NCI-H187 (cell line): ENCODE measurements around the gene CDKAL1.
"Not testable (repeated sequence)": the region's sequence is repeated elsewhere in the genome, so short reads cannot be mapped to it uniquely, and the experiment has no call there.

ENCODE experiments used
- DNase-seq, 2 experiments: peaks; one replicate each; lab custom pipeline; 2025; lab: John Stamatoyannopoulos, UW

The CDKAL1 gene

GRCh38 chr6:21208796-21209186 lies 674.5 kb downstream of the CDKAL1 start:
- DNase-seq = no peak

GRCh38 chr6:21213492-21213891 lies 679.2 kb downstream of the CDKAL1 start:
- no peak for DNase-seq

GRCh38 chr6:21214738-21215448 lies 680.6 kb downstream of the CDKAL1 start:
- DNase-seq = no peak

GRCh38 chr6:21219241-21219640 lies 685.0 kb downstream of the CDKAL1 start:
- no peak for DNase-seq

GRCh38 chr6:21219856-21220255 lies 685.6 kb downstream of the CDKAL1 start:
- DNase-seq = no peak

GRCh38 chr6:21220271-21220987 lies 686.2 kb downstream of the CDKAL1 start:
- no peak for DNase-seq

- no peak for DNase-seq
Observed at GRCh38 chr6:21222656-21223055, 688.4 kb downstream of the CDKAL1 start.

- no peak for DNase-seq
Observed at GRCh38 chr6:21225912-21226311, 691.7 kb downstream of the CDKAL1 start.

- DNase-seq = no peak
Observed at GRCh38 chr6:21227486-21227885, 693.2 kb downstream of the CDKAL1 start.

- no peak for DNase-seq
Observed at GRCh38 chr6:21228411-21228810, 694.2 kb downstream of the CDKAL1 start.

- no peak for DNase-seq
Observed at GRCh38 chr6:21228876-21229460, 694.7 kb downstream of the CDKAL1 start.

GRCh38 chr6:21230536-21230935 lies 696.3 kb downstream of the CDKAL1 start:
- no peak for DNase-seq

GRCh38 chr6:21235162-21235561 lies 700.9 kb downstream of the CDKAL1 start:
- no peak for DNase-seq

- DNase-seq = no peak
Observed at GRCh38 chr6:21238208-21238607, 704.0 kb downstream of the CDKAL1 start.

- DNase-seq = no peak
Observed at GRCh38 chr6:21240709-21241108, 706.5 kb downstream of the CDKAL1 start.

GRCh38 chr6:21241231-21242130 lies 707.2 kb downstream of the CDKAL1 start:
- DNase-seq = no peak

GRCh38 chr6:21244897-21245470 lies 710.7 kb downstream of the CDKAL1 start:
- no peak for DNase-seq

GRCh38 chr6:21245488-21245887 lies 711.2 kb downstream of the CDKAL1 start:
- DNase-seq = no peak

GRCh38 chr6:21246075-21246474 lies 711.8 kb downstream of the CDKAL1 start:
- no peak for DNase-seq

GRCh38 chr6:21254460-21254859 lies 720.2 kb downstream of the CDKAL1 start:
- not testable (repeated sequence) for DNase-seq

- DNase-seq = no peak
Observed at GRCh38 chr6:21256197-21256596, 721.9 kb downstream of the CDKAL1 start.

- no peak for DNase-seq
Observed at GRCh38 chr6:21257125-21257524, 722.9 kb downstream of the CDKAL1 start.
